Neural progenitor cell (in vitro differentiated cells): ENCODE measurements around the gene SH3BP2.

ENCODE experiments used
- CTCF ChIP-seq: fragments of 200-600 bp; sonication (generic); IDR thresholded peaks from 2 replicates; pipeline ENCODE4 v1.5.1; 2017; ENCODE audit warnings: antibody characterized with exemption, mild to moderate bottlenecking
- EZH2phosphoT487 ChIP-seq: fragments of 200-600 bp; sonication (generic); IDR thresholded peaks from 2 replicates; pipeline ENCODE4 v1.6.1; 2017; ENCODE audit warnings: antibody characterized with exemption

DNA sequence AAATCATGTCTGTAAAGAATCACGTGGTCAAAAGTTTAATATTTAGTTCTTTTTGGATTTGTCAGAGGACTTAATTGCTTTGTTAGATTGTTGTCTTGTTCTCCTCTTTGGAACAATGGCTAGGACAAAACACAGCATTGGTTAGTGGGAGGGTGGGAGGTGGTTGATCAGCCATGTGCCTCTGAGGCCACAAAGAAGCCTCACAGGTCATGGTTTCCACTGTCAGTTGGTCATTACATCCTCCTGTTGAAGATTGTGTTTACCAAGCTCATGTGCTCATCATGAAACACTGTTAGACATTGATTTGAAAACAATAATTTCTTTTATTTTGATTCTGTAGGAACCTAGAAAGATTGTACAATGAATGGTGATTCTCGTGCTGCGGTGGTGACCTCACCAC is 82.7 kb downstream of the SH3BP2 start:
- no peak for TF ChIP-seq CTCF
- TF ChIP-seq EZH2phosphoT487, result no peak
